GM18517 (cell line): ENCODE measurements around the gene FAM171A2.

Experiments
- ATAC-seq: cut with Tn5 transposase; IDR thresholded peaks from one replicate; pipeline ENCODE4 v1.9.1; 2021; ENCODE audit warnings: mild to moderate bottlenecking, moderate library complexity; ENCODE audit not compliant: unreplicated experiment

FAM171A2 gene

GRCh38 chr17:44362459-44362948 lies 1.1 kb downstream of the FAM171A2 start:
- no peak for ATAC-seq

GRCh38 chr17:44361292-44362260 lies 2.1 kb downstream of the FAM171A2 start:
- no peak for ATAC-seq

- no peak for ATAC-seq
Measured at GRCh38 chr17:44360826-44361225, 2.8 kb downstream of the FAM171A2 start.

- no peak for ATAC-seq
Measured at GRCh38 chr17:44360144-44360533, 3.5 kb downstream of the FAM171A2 start.

- no peak for ATAC-seq
Measured at GRCh38 chr17:44359458-44360143, 4.1 kb downstream of the FAM171A2 start.

- no peak for ATAC-seq
Measured at GRCh38 chr17:44359006-44359405, 4.6 kb downstream of the FAM171A2 start.

GRCh38 chr17:44358066-44358465 lies 5.6 kb downstream of the FAM171A2 start:
- ATAC-seq, result no peak

- no peak for ATAC-seq
Measured at GRCh38 chr17:44356241-44356640, 7.4 kb downstream of the FAM171A2 start.

- no peak for ATAC-seq
Measured at GRCh38 chr17:44355642-44356099, 8.0 kb downstream of the FAM171A2 start.

GRCh38 chr17:44354582-44355561 lies 8.8 kb downstream of the FAM171A2 start:
- ATAC-seq, result no peak

- ATAC-seq, result no peak
Measured at GRCh38 chr17:44353672-44354331, 9.9 kb downstream of the FAM171A2 start.

GRCh38 chr17:44352828-44353671 lies 10.6 kb downstream of the FAM171A2 start:
- ATAC-seq, result no peak

GRCh38 chr17:44351961-44352827 lies 11.5 kb downstream of the FAM171A2 start:
- ATAC-seq, result no peak

- ATAC-seq, result no peak
Measured at GRCh38 chr17:44351464-44351863, 12.2 kb downstream of the FAM171A2 start.

- ATAC-seq, result no peak
Measured at GRCh38 chr17:44350733-44351226, 12.9 kb downstream of the FAM171A2 start.

GRCh38 chr17:44349553-44350070 lies 14.0 kb downstream of the FAM171A2 start:
- no peak for ATAC-seq

- no peak for ATAC-seq
Measured at GRCh38 chr17:44348988-44349364, 14.7 kb downstream of the FAM171A2 start.
